GM21528 (cell line): ENCODE data around the gene JARID2.

Source experiments
- ATAC-seq: cut with Tn5 transposase; IDR thresholded peaks from one replicate; pipeline ENCODE4 v1.9.1; 2021; ENCODE audit warnings: mild to moderate bottlenecking, moderate library complexity; ENCODE audit not compliant: unreplicated experiment, low FRiP score

JARID2 gene

DNA sequence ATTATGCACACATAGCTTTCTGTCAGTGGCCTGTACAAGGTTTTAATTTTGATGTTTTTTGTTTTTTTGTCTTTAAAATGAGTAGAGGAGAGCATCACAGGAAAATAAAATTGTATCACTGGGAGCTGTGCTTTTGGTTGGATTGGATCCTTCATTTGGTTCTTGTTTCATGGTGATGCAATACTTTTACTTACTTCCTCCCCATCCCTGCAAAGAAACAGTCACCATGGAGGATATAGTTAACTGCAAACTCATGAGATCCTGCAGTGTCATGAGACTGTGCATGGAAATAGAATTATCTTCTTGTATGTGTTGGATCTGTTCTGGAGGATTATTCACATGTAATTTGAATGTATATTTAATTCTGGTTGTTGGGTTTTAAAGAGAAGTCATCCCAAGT, 122.3 kb downstream of the JARID2 start:
- ATAC-seq: no peak

- ATAC-seq: no peak
Observed at GRCh38 chr6:15368873-15369272, 123.0 kb downstream of the JARID2 start.

- no peak for ATAC-seq
Observed at GRCh38 chr6:15369838-15370237, 124.0 kb downstream of the JARID2 start.

DNA sequence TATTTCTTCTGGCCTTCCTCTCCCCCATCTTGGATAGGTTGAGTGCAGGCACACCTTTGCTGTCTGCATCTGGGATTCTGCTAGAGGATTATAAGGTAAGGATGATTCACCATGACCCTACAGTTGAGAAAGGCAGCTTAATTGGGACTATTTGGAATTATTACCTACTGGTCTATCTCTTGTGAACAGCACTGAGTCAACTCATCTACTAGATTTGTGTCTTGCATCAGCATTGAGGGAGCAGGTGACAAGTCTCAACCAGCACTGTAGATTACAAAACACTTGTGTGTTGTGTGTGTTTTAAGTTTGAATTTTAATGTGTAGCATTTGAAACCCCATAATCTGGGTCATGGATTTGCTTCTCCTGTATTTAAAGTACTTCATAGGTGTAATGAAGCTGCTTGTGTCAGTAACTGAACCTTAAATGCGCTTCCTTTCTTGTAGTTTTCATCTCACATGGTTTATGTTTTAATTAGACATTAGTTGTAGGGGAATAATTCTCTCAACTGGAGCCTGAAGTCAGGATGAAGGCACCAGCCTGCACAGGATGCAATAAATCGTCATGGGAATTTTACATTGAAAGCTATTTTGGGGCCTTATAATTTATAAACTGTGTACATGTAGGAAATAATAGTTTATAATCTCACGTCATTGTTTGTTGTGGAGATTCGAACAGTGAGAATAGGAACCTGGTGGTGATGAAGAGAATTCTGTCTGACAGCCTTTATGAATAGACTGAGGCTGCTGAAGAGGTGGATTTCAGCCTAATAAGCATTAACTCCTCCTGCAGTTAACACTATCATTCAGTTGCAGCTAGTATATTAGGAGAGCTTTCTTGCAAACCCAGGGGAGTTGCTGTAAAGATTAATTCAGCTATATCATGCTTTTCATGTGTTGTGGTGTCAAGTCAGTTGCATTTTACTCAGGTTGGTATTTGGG, 125.1 kb downstream of the JARID2 start:
- ATAC-seq: no peak

DNA sequence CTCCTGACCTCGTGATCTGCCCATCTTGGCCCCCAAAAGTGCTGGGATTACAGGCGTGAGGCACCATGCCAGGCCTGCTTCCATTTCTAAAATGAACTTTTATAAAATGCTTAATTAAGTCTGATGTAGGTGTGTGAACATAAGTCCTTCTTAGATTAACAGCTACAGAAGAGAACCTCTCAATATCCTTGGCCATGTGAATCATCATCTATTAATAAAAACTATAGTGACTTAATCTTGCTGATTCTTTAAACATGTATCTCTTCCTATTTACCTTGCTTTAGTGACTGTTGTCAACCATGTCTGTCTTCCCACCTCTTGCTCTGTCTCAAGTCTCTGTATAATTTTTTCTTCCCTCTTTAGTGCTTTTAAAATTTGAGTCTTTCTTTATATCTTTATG, 127.1 kb downstream of the JARID2 start:
- no peak for ATAC-seq

- ATAC-seq: no peak
Observed at GRCh38 chr6:15374119-15374518, 128.2 kb downstream of the JARID2 start.

DNA sequence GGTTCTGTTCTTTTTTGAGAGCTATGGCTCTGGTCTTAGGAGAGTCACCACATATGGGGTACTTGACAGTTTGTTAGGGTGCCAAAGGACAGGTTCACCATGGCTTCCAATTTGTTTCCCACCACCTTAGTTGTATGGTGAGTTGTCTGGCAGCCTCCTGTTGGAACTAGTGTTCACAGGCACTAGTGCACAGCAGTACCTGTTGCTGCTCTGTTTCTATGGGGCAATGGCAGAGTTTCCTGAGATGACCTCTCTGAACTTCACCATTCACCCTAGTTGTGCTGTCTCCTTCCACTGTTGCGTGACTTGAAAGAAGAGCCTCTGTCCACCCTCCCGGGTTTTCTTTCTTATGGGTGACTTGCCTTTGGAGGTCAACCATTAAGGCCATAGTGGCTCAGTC, 129.1 kb downstream of the JARID2 start:
- ATAC-seq: no peak

DNA sequence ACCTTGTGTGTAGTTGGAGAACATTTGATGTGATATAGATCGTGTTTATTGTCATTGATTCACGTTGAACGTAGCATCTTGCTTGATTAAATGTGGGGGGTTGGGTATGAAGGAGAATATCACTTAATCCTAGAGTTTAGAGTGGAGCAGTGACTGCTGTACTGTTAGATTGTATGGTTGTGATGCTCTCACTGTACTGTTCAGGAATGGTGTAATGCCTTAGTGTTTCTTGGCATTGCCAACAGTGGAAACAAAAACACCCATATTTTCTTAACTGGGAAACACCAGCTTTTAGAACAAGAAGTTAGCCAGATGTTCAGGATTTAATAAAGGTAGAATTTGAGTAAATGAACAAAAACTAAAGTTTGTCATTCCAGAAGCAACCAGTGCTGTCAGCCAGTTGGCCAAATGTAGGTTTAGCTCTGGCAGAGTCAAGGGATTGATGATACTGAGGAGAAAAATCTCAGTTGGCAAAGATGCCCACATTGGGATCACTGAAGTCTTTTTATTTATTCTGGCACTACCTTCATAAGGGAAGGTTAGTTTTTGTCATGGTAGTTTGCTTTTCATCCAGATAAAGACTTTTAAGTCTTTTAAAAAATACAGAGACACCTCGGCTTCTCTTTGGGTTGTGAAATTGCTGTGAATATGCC, 129.9 kb downstream of the JARID2 start:
- no peak for ATAC-seq

- no peak for ATAC-seq
Observed at GRCh38 chr6:15376900-15377487, 131.1 kb downstream of the JARID2 start.

- ATAC-seq: no peak
Observed at GRCh38 chr6:15378272-15378671, 132.4 kb downstream of the JARID2 start.

DNA sequence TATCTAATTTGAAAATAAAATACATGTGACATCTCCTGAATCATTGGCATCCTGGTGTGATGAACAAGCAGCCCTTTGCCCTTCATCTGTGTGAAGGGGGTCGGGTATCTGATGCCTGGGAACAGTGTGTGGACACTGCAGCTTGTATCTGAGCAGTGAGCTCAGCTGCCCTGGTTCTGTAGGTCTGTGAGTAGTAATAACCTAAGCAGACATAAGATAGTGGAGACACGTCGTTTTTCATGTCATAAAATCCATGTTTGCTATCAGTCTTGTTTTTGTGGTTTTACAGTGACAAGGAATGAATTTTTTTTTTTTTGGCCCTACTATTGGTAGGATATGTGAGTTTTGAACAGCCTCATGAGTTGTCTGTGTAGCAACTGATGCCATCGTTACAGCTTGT, 133.0 kb downstream of the JARID2 start:
- ATAC-seq: no peak

GRCh38 chr6:15380351-15380750, 134.5 kb downstream of the JARID2 start:
- no peak for ATAC-seq

DNA sequence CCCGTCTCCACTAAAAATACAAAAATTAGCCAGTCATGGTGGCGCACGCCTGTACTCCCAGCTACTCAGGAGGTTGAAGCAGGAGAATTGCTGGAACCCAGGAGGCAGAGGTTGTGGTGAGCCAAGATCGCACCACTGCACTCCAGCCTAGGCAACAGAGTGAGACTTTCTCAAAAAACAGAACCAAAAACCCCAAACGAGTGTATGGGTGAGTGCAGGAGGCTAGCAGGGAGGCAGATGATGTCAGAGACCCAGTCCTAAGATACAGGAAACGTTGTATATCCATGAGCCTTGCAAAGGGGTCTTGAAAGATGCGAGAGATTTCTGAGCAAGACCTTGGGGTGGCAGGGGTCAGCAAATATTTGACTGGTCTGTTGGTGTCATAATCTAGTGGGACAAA, 136.2 kb downstream of the JARID2 start:
- no peak for ATAC-seq

- ATAC-seq: no peak
Observed at GRCh38 chr6:15382712-15383111, 136.8 kb downstream of the JARID2 start.

DNA sequence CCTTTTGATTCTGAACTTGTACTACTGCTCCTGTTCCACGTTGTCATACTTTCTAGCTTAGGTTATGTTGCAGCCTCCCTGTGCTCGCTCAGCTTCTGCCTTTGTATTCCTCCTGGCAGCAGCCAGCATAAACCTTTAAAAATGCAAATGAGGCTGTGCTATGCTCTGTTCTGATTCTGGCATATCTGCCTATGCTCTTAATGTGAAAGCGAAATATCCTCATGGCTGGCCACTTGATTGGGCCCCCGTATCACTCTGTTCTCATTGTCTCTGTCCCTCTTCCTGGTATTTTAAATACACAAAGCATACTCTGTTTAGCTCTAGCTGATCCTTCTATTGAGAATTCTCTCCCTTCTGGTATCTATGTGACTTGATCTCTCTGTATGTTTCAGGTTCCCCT, 139.0 kb downstream of the JARID2 start:
- ATAC-seq: no peak

GRCh38 chr6:15385521-15385920, 139.7 kb downstream of the JARID2 start:
- ATAC-seq: no peak

- ATAC-seq: no peak
Observed at GRCh38 chr6:15386110-15386755, 140.4 kb downstream of the JARID2 start.

DNA sequence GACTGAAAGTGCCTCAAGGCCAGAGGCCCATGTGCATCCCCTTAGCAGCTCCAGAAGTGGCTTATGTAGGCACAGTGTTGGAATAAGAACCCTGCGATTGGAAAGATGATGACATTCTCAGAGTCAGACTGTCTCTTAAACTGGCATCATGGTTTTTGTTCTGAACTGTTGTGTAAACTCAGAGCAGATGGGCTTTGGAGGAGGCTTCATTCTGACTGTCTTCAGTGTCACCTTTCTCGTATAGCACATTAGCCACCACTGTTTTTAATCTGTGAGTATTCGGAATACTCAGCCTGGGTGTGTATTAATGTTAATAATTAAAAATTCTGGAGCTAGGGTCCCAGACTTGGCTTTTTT, 140.9 kb downstream of the JARID2 start:
- ATAC-seq: no peak

DNA sequence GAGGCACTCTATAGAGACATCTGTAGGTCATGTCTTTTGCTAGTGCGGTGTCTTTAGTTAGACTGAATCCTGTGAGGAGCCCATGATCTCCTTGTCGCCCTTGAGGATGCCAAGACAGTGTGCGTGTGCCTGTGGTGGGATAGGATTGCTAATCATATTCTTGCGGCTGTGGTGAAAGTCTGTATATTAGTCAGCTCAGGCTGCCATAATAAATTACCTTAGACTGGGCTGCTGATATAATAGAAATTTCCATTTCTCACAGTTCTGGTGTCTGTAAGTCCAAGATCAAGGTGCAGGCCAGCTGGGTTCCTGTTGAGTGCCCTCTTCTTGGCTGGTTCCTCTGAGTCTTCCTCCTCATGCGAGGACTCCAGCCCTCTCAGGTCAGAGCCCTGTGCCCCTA, 141.2 kb downstream of the JARID2 start:
- ATAC-seq: no peak

DNA sequence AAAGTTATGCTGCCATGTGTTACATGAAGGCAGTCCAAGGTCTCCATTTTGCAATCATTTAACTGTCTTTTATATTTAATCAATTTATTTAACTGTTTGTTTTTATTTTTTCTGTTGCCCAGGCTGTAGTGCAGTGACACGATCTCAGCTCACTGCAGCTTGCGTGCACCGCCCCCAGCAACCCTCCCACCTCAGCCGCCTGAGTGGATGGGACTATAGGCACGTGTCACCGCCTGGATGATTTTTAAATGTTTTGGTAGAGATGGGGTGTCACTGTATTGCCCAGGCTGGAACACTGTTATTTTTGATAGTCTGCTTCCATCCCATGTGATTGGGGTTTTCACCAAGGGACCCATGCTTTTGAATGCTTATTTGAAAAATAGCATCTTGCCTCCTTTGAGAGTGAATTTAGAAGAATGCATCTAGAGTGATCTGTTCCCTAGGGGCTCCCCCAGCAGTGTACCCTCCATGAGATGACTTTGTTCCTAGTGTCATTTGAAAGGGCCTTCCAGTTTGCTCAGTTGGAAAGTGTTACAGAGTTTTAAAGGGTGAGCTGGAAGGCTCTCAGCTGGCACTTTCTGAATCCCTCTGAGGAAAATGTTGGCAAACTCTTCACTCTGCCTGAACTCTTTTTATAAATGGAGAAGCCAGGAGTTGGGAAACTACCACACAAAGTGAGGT, 143.4 kb downstream of the JARID2 start:
- no peak for ATAC-seq
